Fibroblast of skin of abdomen (primary cell): ENCODE measurements around the gene TAGLN.
"Not testable (repeated sequence)": the region's sequence is repeated elsewhere in the genome, so short reads cannot be mapped to it uniquely, and the experiment has no call there.

Source experiments
- DNase-seq: peaks from one replicate; pipeline ENCODE4 v3.0.0-alpha.2; 2013

Gene TAGLN

GRCh38 chr11:117195761-117196160 lies 3.4 kb upstream of the TAGLN start:
- no peak for DNase-seq

DNA sequence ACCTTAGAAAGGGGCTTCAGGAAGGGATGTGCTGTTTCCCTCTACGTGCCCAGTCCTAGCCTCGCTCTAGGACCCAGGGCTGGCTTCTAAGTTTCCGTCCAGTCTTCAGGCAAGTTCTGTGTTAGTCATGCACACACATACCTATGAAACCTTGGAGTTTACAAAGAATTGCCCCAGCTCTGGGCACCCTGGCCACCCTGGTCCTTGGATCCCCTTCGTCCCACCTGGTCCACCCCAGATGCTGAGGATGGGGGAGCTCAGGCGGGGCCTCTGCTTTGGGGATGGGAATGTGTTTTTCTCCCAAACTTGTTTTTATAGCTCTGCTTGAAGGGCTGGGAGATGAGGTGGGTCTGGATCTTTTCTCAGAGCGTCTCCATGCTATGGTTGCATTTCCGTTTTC lies 2.2 kb upstream of the TAGLN start:
- no peak for DNase-seq

DNA sequence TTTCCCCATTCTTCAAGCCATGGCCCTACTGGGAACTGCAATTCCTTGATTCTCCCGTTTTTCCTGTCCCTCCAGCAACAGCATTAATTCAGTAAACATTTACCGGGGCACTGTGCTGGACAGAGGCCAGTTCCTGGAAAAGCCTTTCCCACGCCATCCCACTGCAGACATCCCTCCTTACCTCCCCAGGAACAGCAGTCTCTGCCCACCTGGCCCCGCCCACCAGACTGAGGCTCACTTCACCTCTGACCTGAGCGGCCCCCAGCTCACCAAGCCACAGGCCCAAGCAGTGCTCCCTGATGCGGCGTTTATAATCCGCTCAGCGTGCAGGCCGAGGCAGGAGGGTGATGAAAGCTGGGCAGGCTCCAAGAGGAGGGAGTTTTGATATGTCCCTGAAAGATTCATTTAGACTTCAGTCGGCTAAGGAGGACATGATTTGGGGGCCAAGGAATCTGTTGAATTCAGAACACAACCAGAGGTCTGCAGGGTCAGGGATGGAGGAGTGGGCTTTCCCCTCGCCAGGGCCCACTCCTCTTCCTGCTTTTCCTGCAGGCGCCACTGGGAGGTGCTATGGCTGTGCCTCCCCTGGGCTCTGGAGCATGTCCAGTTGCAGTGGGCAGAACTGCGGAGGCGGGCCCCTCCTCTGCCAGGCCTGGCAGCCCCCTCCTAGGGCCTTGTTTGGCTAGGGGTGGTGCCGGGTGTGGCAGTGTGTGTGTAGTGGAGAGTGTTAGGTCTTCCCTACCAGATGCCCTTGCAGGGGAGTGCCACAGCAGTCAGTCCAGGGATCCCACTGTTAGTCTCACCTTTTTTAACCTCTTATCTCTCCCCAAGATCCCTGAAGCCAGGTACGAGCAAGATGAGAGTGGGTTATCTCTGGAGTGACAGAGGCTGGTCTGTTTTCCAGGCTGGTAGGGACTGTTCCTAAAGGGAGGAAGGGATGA lies 1.4 kb upstream of the TAGLN start:
- DNase-seq: peak; percentile 62

GRCh38 chr11:117198613-117199012 lies 557 bp upstream of the TAGLN start:
- no peak for DNase-seq

DNA sequence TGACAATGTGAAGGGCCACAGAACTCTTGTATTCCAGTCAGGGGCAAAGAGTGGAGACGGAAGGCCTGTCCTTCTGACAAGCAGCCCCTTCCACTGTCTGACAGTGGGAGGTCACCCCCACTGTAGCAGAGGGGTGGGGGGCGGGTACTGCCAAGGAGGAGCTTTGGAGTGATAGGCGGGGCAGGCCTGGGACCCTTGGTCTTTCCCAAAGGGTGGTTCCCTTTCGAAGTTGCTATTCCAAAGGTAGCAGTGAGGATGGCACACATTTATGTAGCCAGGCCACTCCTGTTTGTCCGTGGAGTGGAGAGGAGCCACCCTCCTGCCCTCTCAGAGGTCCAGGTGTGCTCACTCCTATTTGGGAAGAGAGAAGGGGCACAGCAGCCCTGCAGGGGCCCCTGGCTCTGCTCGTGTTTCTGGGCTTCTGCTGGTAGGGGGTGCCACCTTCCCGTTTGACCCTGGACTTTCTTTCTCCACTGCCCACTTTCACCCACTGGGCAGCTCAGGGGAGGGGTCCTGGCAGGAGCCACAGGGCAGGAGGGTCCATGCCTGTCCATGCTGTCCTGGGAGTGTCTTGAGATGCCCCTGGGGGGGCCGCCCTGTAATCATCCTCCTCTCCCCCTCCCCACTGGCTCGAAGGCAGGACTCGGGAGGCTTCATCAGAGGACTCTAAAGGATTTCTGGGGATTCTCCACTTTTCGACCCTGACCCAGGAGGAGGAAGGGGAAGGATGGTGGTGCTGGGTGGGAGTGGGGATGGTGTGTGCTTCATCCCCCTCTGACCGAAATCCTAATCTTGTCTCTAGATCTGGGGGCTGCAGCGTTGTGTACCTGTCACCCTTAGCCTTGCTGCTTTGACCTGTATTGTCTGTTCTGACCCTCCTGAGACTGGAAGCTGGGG lies 994 bp downstream of the TAGLN start:
- peak; percentile 60 for DNase-seq

DNA sequence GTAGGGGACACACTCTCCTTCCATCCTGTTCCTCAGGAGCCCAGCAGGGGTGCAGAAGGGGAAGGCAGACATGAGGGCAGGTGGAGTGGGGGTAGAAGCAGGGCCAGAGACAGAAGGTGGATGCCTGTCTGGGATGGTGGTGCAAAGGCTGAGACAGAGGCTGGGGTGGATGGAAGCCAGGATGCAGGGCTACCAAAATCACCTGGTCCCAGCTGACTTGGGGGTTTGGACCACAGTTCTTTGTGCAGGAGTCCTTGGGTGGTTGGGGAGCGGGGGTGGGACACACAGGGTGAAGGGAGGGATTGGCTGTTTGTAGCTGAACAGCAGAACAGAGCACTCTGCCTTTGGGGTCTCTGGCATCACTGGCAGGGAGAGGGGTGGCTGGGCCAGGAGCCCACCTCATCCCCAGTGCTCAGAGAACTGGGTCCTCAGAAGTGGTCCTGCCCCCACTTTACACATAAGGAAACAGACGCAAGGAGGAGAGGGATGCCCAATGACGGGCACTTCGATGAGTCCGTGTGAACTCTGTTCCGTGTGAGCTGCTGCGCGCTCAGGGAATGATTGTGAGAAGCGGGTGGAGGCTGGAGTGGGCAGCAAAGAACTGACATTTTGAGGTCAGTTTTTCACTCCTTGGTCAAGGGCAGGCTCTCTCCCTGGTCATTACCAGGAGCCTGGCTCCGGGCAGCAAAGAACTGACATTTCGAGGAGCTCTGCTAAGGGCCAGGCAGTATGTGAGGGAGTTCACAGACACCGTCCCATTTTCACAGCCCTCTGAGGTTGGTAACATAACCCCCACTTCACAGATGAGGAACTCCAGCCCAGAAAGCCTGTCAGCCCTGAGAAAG lies 1.9 kb downstream of the TAGLN start:
- DNase-seq: peak; percentile 30

DNA sequence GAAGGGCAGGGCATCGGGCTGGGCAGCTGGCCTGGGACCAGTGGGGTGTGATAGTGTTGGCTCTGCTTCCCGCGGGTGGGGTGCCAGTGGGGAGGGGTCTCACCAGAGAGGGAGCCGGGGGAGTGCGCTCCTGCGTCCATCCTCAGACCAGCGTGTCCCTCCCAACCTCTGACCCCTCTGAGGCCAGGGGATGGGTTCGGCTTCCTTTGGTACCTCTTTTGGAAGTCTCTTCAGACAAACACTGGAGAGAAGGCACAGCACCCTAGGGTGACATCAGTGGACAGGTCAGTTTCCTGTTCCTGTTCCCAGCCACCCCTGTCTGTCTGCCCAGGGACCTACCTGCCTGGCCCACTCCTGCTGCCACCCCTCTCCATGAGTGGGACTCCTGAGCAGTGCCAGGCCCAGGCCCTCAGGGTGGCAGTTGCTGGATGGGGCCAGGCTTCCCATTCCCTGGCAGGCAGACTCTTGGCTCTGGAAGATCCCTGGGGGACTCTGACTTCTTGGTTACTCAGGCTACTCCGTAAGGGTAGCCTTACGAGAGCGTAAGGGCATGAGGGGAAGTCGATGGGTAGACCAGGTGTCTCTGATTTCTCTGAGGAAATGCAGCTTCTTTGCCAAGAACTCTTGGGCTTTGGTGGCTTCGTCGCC lies 2.6 kb downstream of the TAGLN start:
- DNase-seq: peak; percentile 19

GRCh38 chr11:117202386-117203068 lies 3.4 kb downstream of the TAGLN start:
- DNase-seq: peak; percentile 26

DNA sequence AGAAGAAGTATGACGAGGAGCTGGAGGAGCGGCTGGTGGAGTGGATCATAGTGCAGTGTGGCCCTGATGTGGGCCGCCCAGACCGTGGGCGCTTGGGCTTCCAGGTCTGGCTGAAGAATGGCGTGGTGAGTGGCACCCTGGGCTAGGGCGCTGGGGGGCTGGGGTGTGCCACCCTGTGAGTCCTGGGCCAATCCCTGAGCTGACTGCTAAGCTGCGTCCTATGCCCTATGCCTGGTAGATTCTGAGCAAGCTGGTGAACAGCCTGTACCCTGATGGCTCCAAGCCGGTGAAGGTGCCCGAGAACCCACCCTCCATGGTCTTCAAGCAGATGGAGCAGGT lies 3.9 kb downstream of the TAGLN start:
- DNase-seq: no peak

DNA sequence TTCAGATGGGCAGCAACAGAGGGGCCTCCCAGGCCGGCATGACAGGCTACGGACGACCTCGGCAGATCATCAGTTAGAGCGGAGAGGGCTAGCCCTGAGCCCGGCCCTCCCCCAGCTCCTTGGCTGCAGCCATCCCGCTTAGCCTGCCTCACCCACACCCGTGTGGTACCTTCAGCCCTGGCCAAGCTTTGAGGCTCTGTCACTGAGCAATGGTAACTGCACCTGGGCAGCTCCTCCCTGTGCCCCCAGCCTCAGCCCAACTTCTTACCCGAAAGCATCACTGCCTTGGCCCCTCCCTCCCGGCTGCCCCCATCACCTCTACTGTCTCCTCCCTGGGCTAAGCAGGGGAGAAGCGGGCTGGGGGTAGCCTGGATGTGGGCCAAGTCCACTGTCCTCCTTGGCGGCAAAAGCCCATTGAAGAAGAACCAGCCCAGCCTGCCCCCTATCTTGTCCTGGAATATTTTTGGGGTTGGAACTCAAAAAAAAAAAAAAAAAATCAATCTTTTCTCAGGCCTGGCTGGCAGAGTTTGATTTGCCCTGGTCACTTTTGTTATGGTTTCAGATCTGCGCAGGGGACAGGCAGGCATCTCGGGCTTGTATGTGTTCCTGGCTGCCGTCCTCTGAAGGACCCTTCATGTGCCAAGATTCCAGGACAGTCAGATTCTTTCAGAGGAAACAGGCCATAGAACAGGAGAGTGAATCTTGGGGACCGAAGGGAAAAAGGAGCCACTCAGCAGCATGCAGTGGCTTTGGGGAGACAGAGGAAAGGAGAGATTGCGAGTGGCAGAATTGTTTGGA lies 5.3 kb downstream of the TAGLN start:
- DNase-seq: no peak

DNA sequence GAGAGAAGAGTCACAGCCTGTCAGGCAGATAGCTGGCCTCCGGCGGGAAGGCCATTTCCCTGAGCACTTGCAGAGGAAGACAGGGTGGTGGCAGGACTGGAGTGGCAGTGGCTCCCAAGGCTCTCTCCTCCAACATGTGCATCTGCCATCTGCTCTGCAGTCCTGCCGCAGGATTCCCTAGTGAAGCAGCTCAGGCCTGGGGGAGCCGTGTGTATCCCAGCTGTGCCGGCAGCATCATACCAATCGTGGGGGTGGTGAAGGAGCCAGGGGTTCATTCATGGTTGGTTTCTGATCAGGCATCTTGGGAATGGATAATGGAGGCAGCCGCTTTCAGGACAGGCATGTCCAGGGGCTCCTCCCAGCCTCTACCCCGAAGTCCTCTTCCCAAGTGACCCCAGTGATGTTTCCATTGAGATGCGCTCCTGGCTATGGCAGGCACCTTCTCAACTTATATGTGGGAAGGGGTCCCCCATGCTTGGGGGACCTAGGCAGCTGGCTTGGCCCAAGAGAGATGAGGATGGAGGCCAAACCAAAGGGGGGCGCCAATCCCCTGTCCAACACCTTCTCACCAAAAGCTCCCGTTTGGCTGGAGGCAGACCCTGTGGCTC lies 6.1 kb downstream of the TAGLN start:
- DNase-seq: no peak

DNA sequence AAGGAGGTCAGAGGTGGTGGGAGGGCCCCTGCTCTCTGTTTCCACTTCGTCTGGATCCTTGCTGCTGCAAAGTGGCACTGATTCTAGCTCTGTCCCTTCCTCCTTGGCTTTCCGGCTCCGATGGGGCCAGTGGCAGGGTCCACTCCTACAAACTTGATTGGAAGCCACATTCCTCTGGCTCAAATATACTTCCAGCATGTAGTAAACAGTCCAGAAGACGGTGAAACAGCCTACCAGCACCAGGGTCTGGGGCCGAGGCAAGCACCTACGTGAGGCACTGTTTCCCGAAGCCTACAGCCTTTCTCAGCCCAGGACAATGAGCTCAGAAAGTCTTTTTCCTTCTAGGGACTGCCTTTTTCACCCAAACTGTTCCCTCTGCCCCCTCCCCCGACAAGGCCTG lies 6.9 kb downstream of the TAGLN start:
- not testable (repeated sequence) for DNase-seq

- not testable (repeated sequence) for DNase-seq
These were observed 7.7 kb downstream of the TAGLN start for GRCh38 chr11:117206859-117207258.

DNA sequence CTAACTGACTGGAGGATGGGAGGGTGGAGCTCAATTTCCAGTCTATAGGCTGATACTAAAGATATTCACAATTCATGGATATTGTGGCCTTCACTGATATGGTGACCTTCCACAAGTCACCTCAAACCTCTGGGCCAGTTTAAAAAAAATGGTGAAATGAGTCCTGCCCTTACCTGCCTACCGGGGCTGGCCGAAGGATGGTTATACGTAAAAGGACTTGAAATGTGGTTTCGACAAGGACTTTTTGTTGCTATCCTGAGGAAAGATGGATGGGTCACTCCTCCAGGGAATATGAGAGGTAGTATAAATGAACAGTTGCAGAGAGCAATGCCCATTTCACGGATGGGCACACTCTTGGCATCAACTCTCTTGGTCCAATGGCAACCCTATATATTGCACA lies 8.3 kb downstream of the TAGLN start:
- not testable (repeated sequence) for DNase-seq

- DNase-seq: peak; percentile 42
These were observed 9.5 kb downstream of the TAGLN start for GRCh38 chr11:117208710-117209109.

GRCh38 chr11:117209351-117210125 lies 10.4 kb downstream of the TAGLN start:
- peak; percentile 49 for DNase-seq

GRCh38 chr11:117210620-117211019 lies 11.4 kb downstream of the TAGLN start:
- no peak for DNase-seq

GRCh38 chr11:117212697-117213355 lies 13.7 kb downstream of the TAGLN start:
- DNase-seq: no peak
